SK-N-MC (cell line): ENCODE data around the gene CPVL.
A peak's percentile ranks its signal among the peaks of the same experiment; 100 is the strongest.
"Not testable (repeated sequence)": the region's sequence is repeated elsewhere in the genome, so short reads cannot be mapped to it uniquely, and the experiment has no call there.

Experiments
- DNase-seq: peaks from one replicate; pipeline ENCODE4 v3.0.0-alpha.2; 2011; ENCODE audit warnings: low read depth, low spot score
- H3K27ac ChIP-seq: fragments of 200-600 bp; sonication (generic); 2 replicates; pipeline ENCODE4 v1.5.1; 2016; ENCODE audit warnings: mixed run types
- H3K36me3 ChIP-seq: fragments of 200-600 bp; sonication (generic); 2 replicates; pipeline ENCODE4 v1.6.1; 2017; ENCODE audit warnings: antibody characterized with exemption, low read length, mixed read lengths; ENCODE audit not compliant: insufficient read depth
- H3K4me3 ChIP-seq: fragments of 200-600 bp; sonication (generic); 2 replicates; pipeline ENCODE4 v1.5.1; 2016
- H3K9ac ChIP-seq: fragments of 200-600 bp; sonication (generic); 2 replicates; pipeline ENCODE4 v1.8.0; 2017; ENCODE audit warnings: mixed run types, mixed read lengths; ENCODE audit not compliant: insufficient read length
- H3K9me3 ChIP-seq: fragments of 200-600 bp; sonication (generic); 2 replicates; pipeline ENCODE4 v1.6.1; 2017; ENCODE audit warnings: low read depth, mild to moderate bottlenecking, antibody characterized with exemption, low read length, moderate library complexity, mixed read lengths
- EZH2 ChIP-seq: fragments of 200-600 bp; sonication (generic); IDR thresholded peaks from one replicate; pipeline ENCODE4 v1.6.1; 2017; ENCODE audit warnings: antibody characterized with exemption
- FOXP2 ChIP-seq: optimal IDR thresholded peaks from 2 replicates; pipeline ENCODE3; 2011; ENCODE audit warnings: mild to moderate bottlenecking, moderate library complexity; ENCODE audit not compliant: insufficient read depth; ENCODE audit errors: extremely low read length, control extremely low read depth
- POLR2AphosphoS5 ChIP-seq: IDR thresholded peaks from 2 replicates; pipeline ENCODE4 v1.6.1; 2012; ENCODE audit warnings: mild to moderate bottlenecking, low read depth, low read length, borderline replicate concordance

The CPVL gene

DNA sequence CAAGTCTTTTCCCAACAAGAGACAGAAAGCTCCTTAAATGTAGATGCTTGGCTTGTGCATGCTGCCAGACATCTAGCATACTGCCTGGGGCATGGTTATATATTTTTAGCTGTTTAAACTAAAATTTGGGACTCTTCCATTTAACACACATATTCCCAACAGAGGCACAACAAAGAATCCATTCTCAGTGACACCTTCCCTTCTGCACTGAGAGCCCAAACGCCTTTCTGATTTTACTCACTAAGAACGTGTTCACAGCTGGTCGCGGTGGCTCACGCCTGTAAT is 49.9 kb downstream of the CPVL start:
- TF ChIP-seq EZH2 (no peak), POLR2AphosphoS5 (no peak), FOXP2 (no peak)
- Histone ChIP-seq H3K36me3 (peaks cover 3% of the 10 kb centered on the region), H3K4me3 (no peak overlapping the region), H3K9ac (no peak overlapping the region), H3K27ac (peak overlapping the region; percentile 51; the same call in 1 of the 2 replicates), H3K9me3 (no peaks in the 10 kb centered on the region)
- no peak for DNase-seq

DNA sequence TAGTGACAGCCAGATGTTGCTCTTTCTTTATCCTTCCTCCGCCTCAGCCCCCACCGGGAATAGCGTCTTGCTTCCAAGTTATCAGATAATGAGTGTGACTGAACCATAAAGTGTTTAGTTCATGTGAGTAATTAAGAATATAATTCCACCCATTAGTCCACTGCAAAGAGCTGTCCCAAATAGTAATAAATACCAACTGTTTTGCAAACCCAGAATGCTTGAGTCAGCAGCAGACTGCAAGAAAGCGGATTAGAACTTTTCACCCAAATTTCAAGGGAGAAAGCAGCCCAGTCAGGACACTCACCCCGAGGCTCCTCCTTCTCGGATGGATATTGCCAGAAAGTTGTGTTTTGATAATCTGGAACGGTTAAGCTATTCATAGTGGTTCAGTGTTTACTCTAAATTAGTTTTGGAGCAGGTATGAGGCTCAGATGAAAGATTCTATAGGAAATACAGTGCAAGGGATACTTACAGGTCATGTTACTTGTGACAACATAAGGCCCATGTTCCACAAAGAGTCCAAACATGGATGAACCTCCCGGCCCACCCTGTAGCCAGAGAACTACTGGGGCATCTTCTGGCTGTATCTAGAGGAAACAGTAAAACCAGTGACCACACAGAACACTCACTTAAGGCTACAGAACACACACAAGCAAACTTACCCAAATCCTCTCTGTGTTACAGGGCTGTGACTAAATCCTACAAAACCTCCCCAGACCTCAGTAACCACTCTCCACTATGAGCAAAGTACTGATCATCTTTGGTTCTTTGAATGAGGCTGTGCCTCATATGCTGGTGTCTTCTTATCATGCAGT is 50.5 kb downstream of the CPVL start:
- Histone ChIP-seq H3K9me3 (no peaks in the 10 kb centered on the region), H3K27ac (peak overlapping the region; percentile 51; the same call in 1 of the 2 replicates), H3K9ac (no peak overlapping the region), H3K36me3 (peaks cover 3% of the 10 kb centered on the region), H3K4me3 (no peak overlapping the region)
- TF ChIP-seq EZH2 (no peak), FOXP2 (no peak), POLR2AphosphoS5 (no peak)
- DNase-seq = no peak

- not testable (repeated sequence) for H3K4me3 ChIP-seq, H3K36me3 ChIP-seq, DNase-seq, H3K9ac ChIP-seq, H3K27ac ChIP-seq, H3K9me3 ChIP-seq
Measured at GRCh38 chr7:29093091-29093490, 53.2 kb downstream of the CPVL start.

DNA sequence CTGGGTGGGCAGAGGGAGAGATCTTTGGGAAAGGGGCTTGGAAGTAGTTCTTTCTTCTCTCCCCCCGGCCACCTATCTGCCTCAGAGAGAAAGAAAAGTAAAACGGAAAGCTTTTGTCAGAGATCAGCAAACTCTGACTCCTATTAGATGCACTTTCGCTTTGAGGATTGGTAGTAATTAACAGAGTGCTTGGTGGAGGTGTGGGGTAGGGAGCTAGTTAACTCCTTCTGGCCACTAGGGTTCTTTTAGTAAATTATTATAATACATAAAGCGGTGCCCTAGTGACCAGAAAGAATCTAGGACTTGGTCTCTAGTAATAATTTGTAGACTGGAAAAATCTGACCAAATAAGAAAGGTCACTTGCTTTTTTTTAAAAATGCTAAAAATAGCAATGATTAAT is 54.6 kb downstream of the CPVL start:
- Histone ChIP-seq H3K9ac (no peak overlapping the region), H3K36me3 (peaks cover 11% of the 10 kb centered on the region), H3K4me3 (peak overlapping the region; percentile 46), H3K27ac (no peak overlapping the region), H3K9me3 (no peaks in the 10 kb centered on the region)
- TF ChIP-seq FOXP2 (no peak), POLR2AphosphoS5 (no peak), EZH2 (no peak)
- DNase-seq = no peak

DNA sequence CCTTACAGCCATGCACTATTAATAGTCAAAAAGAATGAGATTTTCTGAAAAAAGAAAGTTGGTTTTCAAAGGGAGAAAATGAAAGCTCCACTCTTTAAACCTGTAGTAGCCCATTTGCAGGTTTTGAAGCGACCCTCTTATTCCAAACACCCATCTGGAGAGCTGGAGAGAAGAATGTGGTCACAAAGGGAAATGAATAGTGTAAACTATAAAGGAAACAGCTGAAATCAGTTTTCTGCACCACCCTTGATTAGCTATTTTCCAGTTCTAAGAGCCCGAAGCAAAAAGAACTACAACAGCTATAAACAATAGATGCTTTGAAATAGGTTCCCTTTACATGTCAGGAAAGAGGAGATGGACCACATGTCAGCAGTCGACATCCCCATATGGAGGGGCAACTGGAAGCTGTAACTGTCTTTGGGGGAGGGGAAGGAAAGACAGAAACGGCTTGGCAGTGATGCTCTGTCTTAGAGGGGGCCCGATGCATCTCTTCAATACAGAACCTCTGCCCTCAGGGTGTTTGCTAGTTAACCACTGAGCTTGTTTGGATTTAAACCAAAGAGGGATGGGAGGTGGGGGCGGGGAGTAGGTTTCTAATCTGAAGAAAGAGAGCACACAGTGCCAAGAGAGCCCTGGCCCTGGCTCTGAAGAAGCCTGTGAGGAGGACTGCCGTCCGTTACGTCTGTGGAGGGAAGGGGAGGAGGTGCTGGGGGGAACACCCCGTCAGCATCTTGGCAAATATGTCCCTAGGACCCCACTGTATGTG is 55.3 kb downstream of the CPVL start:
- H3K36me3 ChIP-seq = peaks cover 14% of the 10 kb centered on the region
- H3K27ac ChIP-seq = peak overlapping the region; percentile 38; the same call in 1 of the 2 replicates
- TF ChIP-seq EZH2 = no peak
- peak; percentile 18; the same call in 1 of the 2 replicates for TF ChIP-seq POLR2AphosphoS5
- TF ChIP-seq FOXP2 = peak; percentile 50
- H3K9me3 ChIP-seq = no peaks in the 10 kb centered on the region
- DNase-seq = no peak
- H3K4me3 ChIP-seq = peak overlapping the region; percentile 46
- H3K9ac ChIP-seq = no peak overlapping the region

GRCh38 chr7:29090151-29090805 is 56.1 kb downstream of the CPVL start:
- H3K27ac ChIP-seq = peak overlapping the region; percentile 38; the same call in 1 of the 2 replicates
- H3K9me3 ChIP-seq = no peaks in the 10 kb centered on the region
- no peak overlapping the region for H3K9ac ChIP-seq
- no peak for TF ChIP-seq POLR2AphosphoS5
- TF ChIP-seq FOXP2 = no peak
- TF ChIP-seq EZH2 = no peak
- peak overlapping the region; percentile 46 for H3K4me3 ChIP-seq
- DNase-seq = no peak
- H3K36me3 ChIP-seq = peaks cover 21% of the 10 kb centered on the region

DNA sequence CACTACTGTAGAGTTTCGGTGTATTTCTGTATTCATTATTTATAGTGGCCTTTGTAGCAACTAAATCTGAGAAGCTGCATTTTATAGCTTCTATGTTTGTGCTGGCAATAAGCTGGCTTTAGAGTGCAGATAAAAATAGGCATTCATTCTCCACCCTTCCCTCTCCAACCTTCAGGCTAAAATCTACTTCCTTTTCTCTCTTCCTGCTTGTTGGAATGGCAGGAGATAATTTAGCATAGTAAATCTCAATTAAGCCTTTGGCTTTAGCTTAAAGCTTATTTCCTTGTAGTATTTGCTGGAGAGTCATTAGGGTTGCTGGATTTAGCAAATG is 58.5 kb downstream of the CPVL start:
- Histone ChIP-seq H3K4me3 (peak overlapping the region; percentile 60), H3K36me3 (peaks cover 21% of the 10 kb centered on the region), H3K9me3 (no peaks in the 10 kb centered on the region), H3K27ac (peak overlapping the region; percentile 85), H3K9ac (no peak overlapping the region)
- peak; percentile 82 for DNase-seq
- TF ChIP-seq EZH2 (no peak), POLR2AphosphoS5 (peak; percentile 35; the same call in 1 of the 2 replicates), FOXP2 (no peak)

DNA sequence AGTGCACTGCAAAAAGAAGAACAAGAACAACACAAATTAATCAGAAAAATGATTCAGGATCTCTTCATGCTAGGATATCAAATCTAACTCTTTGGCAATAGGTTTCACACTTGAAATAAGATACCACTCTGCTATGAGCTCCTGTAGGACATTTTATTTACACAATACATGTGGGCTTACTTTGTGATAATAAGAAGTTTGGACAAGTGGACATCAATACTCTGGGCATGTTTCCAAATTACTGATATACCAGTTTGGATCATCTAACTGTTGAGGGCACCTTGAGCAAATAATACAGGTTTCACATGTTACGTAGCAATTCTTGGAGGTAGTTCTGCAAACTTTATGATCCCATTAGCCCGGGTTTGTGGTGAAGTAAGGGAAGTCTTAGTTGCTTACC is 59.8 kb downstream of the CPVL start:
- no peaks in the 10 kb centered on the region for H3K9me3 ChIP-seq
- H3K4me3 ChIP-seq = no peak overlapping the region
- H3K36me3 ChIP-seq = peaks cover 21% of the 10 kb centered on the region
- no peak for TF ChIP-seq EZH2
- no peak for TF ChIP-seq POLR2AphosphoS5
- no peak for TF ChIP-seq FOXP2
- H3K27ac ChIP-seq = no peak overlapping the region
- no peak for DNase-seq
- H3K9ac ChIP-seq = no peak overlapping the region

DNA sequence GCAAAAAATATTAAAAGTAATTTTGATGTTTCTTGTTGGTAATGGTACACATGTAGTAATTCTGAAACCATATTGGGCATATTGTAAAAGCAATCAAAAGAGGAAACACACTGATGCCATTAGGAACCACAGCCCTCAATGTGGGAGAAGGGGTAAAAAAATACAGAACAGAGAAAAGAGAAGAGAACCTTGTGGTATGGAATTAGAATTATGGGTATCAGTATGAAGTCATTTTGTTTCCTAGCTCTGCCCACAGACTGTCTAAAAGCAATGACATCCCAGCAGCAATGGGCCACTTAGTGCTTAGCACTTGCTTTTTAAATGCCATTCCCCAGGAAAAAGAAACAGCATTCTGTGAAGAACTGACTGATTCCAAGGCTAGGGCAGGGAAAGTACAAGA is 61.5 kb downstream of the CPVL start:
- Histone ChIP-seq H3K4me3 (no peak overlapping the region), H3K9ac (no peak overlapping the region), H3K9me3 (no peaks in the 10 kb centered on the region), H3K36me3 (peaks cover 21% of the 10 kb centered on the region), H3K27ac (no peak overlapping the region)
- no peak for TF ChIP-seq POLR2AphosphoS5
- TF ChIP-seq FOXP2 = no peak
- TF ChIP-seq EZH2 = no peak
- no peak for DNase-seq
